Stimulated activated CD4-positive, alpha-beta T cell treated with anti-CD3 and anti-CD28 coated beads, Interleukin-15, amount 100 ng/mL, for 1 hour (primary cell): ENCODE data around the gene DIO1.

Source experiments
- DNase-seq, 2 donors: peaks; one replicate each; pipeline ENCODE4 v3.0.0-alpha.2; 2020; ENCODE audit warnings: low read depth in 1 of 2, low spot score in 1 of 2

Gene DIO1

DNA sequence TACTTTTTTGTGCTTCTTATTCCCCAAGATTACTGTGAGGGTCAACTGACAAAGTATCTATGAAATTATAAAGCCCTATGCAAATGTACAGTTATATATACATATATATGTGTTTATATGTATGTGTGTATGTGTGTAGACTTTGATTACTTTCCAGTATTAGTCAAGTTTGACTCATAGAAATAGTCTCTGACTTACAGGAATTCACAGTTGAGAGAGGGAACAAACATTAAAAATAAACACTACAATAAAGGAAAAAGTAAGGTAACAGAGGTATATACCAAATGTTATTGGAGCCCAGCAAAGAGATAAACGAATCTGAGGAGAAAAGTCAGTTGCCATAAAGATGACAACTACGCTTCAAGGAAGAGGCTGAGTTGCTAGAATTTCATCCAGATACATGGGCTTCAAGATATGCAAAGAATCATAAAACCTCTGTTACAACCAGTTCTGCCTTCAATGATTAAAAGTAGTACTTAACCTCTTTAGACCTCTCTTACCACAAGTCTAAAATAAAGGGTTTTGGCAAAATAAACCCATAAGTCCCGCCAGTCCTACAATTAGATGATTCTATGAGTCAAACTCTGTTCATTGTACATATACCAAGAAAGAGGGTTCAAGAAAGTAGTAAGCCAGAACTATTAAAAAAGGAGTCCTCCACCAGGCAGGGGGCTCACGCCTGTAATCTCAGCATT, 44.3 kb downstream of the DIO1 start:
- no peak for DNase-seq

DNA sequence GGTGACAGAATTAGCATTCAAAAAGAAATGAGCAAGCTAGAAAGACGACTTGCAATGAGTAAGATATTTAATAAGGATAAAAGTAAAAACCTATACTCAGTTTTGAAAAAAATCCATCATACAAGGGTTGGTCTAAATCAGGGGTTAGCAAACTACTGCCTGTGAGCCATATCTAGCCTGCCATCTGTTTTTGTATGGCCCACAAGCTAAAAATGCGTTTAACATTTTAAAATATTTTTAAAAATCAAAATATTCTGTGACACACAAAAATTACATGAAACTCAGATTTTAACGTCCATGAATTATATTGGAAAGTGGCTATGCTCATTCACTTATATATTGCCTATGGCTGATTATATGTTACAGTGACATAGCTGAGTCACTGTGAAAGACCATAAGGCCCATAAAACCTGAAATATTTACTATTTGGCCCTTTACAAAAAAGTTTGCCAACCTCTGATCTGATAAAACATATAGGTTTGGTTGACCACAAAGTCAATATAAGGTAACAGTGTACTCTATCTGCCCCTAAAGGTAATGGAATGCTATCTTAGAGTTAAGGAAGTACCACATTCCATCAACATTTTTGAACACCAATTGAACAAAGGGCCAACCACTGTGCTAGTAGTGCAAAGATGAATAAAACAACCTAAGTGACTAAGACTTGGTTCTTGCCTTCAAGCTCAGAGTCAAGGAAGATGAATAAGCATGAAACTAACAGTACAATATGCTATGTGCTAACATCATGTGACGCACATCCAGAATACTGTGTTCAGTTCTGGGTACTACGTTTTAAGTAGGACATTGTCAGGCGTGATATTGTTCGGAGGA, 48.4 kb downstream of the DIO1 start:
- no peak for DNase-seq

DNA sequence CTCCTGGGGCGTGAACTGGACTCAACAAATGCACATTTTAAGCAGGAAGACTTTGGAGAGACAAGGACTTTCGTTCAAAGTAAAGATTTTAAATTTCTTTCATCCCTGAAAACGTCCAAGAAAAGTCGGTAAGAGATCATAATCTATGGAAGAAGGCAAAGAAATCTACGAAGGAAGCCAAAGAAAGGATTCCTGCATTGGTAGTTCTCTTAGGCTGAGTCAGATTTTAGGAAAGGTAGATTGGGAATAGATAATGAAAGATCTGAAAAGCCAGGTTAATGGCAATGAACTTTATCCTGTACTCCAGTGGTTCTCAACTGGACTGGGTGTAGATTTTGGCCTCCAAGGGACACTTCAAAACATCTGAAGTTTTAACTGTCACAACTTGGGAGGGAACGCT, 49.1 kb downstream of the DIO1 start:
- no peak for DNase-seq

DNA sequence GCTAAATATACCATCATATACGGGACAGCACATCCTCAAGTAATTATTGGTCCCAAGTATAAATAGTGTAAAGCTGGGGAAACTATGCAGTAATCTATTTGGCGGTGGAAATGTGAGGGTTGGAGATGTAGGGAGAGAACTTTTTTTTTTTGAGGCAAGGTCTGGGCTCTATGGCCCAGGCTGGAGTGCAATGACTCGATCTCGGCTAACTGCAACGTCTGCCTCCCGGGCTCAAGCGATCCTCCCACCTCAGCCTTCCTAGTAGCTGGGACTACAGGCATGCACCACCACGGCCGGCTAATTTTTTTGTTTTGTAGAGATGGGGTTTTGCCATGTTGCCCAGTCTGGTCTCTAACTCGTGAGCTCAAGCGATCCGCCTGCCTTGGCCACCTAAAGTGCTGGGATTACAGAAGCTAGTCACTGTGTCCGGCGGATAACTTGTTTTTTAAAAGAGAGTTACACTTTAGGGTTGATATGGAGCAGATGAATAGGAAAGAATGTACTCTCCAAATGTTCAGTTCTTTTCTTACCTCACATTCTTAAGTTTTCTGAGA, 49.6 kb downstream of the DIO1 start:
- DNase-seq: no peak

DNA sequence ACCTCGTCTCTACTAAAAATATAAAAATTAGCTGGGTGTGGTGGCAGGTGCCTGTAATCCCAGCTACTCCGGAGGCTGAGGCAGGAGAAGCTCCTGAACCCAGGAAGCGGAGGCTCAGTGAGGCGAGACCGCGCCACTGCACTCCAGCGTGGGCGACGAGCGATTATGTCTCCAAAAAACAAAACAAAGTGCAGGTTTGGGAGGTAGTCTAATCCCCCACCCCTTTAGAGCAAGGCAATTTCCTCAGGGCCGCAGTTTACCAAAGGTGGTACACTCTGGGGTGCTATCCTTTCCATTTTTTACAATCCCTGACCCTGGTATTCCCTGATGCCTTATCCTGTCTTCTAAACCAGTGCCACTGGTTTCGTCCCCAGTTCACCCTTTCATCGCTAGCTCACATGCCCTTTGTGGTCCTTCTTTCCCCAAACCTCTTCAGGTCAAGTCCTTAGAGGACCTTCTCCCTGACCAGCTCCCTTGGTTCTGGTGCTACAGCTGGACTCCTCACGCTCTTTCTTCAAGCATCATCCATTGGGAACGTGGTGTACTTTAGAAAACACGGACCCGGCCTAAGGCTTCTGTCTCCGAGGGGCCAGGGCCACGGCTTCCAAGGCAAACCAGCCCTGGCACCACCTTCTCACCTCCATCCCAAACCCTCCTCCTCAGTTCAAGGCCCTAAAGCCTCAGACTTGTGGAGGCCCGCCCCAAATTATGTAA, 50.6 kb downstream of the DIO1 start:
- DNase-seq: no peak

DNA sequence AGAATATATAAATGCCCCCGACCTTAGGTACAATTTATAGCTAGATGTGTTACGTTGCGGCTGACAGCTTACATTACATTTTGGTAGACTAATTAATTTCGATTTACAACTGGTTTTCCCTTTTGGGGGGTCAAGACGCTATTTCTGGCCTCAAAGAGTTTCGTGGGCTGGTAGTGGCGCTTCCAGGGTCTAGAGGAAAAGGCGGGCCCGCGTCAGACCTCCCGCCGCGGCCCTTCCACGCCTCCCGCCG, 51.1 kb downstream of the DIO1 start:
- no peak for DNase-seq

DNA sequence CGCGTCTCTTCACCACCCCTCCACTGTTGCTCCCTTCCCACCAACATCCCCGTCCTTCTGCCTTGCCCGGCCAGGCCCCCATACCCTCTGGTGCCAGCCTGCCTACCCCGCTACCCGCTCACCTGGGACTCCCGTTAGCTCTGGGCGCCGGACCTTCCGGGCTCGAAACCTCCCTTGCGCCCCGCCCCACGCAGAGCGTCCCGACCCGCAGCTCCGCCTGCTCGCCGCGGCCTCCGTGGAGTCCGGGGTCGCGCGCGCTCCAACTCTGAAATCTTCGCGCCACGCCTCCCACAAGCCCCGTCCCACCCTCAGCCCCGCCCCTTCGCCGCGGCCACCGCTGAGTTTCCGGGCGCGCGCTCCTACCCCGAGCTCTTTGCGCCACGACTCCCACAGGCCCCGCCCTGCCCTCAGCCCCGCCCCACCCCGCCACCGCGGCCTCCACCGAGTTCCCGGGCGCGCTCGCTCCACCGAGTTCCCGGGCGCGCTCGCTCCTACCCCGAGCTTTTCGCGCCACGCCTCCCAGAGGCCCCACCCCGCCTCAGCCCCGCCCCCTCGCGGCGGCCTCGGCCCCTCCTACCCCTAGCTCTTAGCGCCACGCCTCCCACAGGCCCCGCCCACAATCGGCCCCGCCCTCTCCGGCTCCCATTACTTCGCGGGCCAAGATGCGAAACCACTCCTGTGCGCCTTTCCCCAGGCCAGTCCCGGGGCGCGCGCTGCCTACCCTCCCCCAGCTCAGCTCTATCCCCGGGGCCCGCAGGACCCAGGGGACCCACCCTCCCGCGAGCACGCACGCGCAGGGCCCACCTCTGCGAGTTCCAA, 51.7 kb downstream of the DIO1 start, which contains the start of gene IFT25:
IFT25 (minus strand) TSS at position 267 of the 819 bp plus-strand sequence. CDS start 5,617 bp downstream, outside the sequence.
- peak; percentile 98 to 99 for DNase-seq

DNA sequence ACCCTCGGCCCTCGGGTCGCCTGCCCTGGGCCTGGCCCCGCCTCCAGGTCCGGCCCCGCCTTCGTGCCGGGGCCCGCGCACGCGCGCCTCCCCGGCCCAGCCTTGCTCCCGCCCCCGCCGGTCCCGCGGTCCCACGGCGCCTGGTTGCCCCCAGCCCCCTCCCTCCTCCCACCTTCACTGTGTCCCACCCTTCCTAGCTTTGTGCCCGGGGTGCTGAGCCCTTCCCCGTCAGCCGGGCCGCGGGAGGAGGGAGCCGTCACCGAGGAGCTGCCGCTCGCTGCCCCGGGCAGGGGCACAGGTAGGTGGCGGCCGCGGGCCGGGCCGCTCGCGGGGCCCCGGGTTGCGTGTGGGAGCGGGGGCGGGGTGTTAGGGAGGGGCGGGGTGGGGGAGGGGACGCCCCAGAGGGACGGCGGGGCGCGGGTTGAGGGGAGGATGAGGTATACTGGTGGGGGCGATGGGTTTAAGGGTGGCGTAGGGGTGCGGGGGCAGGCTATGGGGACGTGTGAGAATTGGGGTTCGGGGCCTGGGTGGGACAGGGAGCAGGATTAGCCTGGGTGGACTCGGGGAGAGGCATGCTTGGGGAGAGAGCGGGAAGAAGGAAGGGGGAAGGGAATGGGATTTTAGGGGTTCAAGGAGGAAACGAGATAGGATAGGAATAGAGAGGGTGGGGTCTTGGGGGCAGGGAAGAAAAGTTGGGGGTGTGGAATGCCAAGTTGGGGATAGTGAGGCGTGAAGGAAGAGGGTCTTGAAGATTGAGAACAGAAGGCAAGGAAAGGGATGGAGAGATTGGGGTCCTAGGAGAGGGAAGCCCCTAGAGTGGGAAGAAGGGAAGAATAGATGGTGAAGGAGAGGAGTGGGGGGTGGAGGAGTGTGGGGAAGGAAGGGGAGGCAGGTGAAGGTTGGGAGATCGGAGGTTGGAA, 52.5 kb downstream of the DIO1 start, which contains the start of gene LRRC42:
LRRC42 (plus strand) TSS at position 99 of the 920 bp plus-strand sequence. CDS start 5,650 bp downstream, outside the sequence.
- peak in 1 of 2 donors; percentile 83 for DNase-seq

DNA sequence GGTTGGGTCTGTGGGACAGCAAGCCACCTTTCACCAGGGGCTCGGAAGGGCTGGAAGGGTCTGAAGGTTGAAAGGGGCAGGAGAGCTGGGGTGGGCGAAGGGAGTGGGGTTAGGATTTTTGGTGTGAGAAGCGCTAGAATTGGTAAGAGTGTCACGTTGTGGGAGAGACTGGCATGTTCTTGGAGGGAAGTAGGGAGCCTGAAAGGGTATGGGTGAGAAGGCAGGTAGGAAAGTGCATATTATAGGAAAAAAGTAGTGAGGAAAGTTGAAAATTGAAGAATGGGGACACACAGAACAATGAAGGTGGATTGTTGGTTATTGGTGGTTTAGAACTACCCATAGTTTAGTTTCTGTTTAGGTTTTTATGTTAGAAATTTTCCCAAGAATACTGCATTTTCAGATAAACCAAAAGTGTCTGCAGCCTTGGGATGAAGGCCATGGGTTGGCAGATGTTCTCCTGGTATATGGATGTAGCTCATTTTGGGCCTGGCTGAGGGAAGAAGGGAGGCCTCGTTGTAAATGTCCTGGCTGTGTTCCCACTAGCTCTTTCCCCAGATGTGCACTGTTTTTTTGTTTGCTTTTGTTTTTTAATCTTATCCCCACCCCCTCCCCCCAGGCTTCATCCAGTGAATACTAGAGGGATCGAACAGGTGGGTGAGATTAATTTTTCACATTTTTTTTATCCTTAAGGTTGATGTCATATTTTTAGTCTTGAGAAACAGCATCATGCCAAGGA, 53.4 kb downstream of the DIO1 start:
- no peak for DNase-seq

DNA sequence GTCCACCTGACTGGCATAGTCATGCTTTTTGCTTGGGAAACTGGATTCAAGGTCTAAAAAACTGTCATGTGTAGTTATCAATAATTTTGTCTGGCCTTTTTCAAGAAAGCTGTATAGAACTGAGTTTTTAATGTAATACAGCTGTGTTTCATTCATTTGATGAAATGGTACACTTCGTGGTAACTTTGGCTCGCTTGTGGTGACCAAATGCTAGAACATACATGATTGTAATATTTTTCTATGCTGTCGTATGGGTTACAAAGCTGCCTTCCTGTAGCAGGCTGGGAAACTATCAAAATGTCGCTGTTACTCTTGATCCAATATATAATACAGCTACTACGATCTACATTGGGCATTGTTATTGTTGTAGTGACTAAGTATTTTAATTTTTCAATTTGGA, 54.3 kb downstream of the DIO1 start:
- DNase-seq: no peak

DNA sequence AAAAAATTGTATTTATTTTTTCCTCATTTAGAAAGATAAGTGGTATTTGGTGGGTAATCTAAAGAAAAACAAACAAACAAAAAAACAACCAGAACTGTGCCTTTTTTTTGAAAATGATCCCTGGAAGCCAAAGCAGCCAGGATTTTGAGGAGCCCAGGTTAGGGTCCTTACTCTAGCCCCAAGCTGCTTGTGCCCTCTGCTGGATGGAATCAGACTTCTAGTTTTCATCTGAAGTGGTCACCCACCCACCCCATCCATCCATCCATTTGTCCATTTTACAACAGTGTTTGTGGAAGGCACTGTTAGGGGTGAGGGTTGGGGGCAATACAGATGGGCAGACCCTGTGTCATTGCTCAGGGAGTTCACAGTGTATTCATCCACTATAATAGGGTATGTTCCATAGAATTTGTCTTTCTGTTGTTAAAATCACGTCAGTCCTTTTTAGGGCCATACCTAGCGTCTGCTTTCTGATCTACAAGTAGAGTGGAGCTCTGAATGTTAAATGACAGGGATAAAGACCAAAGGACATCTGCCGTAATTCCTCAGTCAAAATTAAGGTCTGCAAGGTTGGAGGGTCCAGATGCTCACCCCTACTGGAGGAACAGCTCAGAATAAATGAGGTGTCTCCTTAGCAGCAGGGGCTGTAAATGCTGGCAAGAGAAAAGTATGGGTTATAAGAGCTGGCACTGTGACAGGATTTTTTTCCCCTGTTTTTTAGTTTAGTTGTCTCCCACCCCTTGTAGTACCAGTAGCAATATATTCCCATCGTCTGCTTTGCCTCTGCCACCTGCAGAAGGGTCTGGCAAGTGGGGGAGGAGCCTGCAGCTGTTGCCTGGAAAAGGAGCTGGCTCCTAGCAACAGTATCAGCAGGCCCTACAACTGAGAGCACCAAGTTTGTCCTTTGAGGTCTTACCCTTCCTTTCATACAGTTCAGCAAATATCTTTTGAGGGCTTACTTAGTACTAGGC, 55.3 kb downstream of the DIO1 start:
- no peak for DNase-seq

DNA sequence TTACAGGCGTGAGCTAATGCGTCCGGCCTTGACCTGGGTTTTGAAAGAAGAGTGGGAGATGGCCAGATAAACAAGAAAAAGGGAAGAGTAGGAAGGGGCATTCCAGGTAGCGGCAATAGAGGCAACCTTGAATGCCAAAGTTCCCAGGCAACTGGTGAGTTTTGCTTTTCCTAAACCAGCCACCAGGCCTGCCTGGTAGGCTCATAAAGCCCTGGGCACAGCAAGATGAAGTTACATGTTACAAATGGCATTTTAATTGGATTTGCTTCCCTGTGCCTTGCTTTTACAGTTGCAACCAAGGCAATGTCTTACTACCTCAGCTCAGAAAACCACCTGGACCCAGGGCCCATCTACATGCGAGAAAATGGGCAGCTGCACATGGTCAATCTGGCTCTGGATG, 57.7 kb downstream of the DIO1 start:
- no peak for DNase-seq

DNA sequence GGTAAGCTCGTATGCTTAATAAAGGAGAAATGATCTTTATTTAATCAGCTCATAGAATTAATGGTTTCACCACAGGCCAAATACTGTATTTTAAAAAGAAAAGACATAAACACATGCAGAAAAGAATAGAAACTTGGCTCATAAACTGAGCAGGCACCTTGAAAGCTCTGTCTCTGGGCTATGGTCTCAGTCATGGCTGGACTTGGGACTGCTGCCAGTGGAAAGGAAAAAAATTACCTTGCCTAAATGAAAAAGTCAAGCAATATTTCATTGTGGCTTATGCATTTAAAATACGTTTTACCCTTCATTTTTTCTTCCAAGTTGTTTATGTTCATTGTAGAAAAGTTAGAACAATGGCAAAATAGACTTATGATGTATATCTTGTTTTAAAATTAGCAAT, 60.1 kb downstream of the DIO1 start:
- DNase-seq: no peak

DNA sequence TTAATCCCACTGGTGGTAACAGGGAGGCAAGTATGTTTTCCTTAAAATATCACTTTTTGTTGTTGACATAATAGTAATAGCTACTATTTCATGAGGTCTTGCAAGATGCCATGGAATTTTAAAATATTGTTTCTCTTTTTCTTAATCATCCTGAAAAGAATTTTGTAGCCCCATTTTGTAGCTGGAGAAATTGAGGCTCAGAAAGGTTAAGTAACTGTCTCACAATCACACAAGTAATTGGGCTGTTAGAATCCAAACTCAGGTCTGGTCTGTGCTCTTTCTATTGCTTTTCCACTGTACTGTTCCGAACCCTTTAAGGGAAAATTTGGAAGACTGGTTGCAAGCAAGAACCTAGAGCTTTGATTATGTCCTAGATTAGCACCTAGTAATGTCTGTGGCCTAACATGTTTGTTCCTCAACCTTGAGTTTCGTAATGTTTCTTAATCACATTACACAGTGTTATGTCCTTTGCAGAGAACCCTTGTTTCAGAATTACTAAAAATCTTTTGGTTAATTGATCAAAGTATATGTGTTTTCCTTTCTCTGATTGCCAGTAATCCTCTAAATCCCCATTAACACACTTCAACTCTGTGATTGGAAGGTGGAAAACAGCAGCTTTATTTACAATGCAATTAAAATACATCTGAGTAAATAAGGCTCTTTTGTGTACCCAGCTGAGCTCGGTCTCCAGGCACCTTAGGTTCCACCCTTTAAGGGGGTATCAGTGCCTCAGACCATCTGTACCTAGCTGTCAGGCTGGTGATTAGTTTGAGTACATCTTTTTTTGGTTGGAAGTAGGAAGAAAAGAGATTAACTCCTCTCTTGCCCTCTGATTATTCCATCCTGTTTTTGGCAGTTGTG, 62.6 kb downstream of the DIO1 start:
- no peak for DNase-seq

DNA sequence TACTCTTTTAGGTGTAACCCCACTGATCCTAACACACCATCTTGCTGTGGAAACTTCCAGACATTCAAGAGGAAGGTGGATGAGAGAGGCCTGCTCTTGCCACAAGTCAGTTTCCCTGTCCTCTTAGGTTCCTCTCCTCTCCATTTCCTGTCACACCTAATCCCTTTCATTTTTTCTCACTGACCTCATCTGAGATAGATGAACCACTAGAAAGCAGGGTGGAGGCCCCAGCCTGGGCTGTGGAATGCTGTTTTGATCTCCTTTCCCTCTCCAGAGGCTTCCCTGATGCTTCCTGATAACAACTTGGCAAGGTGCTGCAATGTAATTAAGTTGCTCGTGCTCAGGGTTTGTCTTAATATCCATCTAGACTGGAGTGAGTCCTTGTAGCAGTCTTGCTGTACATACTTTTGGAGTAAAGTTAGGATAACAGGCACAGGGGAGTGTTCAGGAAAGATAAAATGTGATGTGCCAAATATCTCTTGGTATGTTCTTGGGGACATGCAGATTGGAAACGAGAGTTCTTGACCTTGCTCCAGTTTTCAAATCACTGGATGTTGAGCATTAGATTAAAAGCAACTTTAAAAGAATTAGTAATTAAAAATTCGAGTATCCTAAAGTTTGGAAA, 63.3 kb downstream of the DIO1 start:
- no peak for DNase-seq

DNA sequence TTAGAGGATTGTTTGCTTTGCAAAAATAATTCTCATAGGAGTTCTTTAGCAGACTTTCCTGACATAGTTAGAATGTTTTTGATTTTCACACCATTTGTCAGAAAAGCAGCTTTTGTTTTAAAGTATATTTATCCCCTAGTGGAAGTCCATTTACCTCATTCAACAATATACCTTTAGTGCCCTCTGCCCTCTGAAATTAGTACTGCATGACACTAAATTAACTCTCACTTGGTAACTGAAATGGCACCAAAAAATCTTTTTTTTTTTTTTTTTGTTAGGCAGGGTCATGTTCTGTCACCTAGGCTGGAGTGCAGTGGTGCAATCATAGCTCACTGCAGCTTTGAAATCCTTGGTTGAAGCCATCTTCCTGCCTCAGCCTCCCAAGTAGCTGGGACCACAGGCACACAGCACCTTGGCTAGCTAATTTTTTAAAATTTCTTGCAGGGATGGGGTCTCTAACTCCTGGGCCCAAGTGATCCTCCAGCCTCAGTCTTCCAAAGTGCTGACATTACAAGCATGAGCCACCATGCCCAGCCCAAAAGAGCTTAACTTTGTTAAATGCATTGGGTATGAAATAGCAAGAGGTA, 65.8 kb downstream of the DIO1 start:
- no peak for DNase-seq
